T follicular helper cell (primary cell): ENCODE results near the gene MGAT4D.
"Not testable (repeated sequence)": the region's sequence is repeated elsewhere in the genome, so short reads cannot be mapped to it uniquely, and the experiment has no call there.

Experiments
- DNase-seq: peaks from one replicate; pipeline ENCODE4 v3.0.0-alpha.2; 2020; ENCODE audit warnings: low read depth
- total RNA-seq, 2 experiments: gene quantifications; one replicate each; lab custom pipeline; 2026; lab: John Stamatoyannopoulos, UW

The MGAT4D gene
- 0 reads per million in 2 experiments for total RNA-seq

GRCh38 chr4:140497747-140498636 is at the start of gene MGAT4D:
TSS of gene MGAT4D (minus strand) at chr4:140498293. CDS start at chr4:140498222, 71 bp downstream.
- no peak for DNase-seq

GRCh38 chr4:140533951-140534480 is 35.9 kb upstream of the MGAT4D start:
- DNase-seq, result no peak

GRCh38 chr4:140529434-140529833 is 31.3 kb upstream of the MGAT4D start:
- no peak for DNase-seq

GRCh38 chr4:140523857-140524742 is 26.0 kb upstream of the MGAT4D start, which contains the start of gene ELMOD2:
TSS of gene ELMOD2 (plus strand) at chr4:140524168. CDS start at chr4:140525429, 1,261 bp downstream.
- DNase-seq, result peak; percentile 96

GRCh38 chr4:140523370-140523856 is 25.3 kb upstream of the MGAT4D start:
- no peak for DNase-seq

- DNase-seq, result no peak
Observed at GRCh38 chr4:140515423-140515822, 17.3 kb upstream of the MGAT4D start.

- not testable (repeated sequence) for DNase-seq
Observed at GRCh38 chr4:140513765-140514164, 15.7 kb upstream of the MGAT4D start.

GRCh38 chr4:140504261-140504660 is 6.2 kb upstream of the MGAT4D start:
- DNase-seq, result no peak

- no peak for DNase-seq
Observed at GRCh38 chr4:140499391-140499790, 1.3 kb upstream of the MGAT4D start.

GRCh38 chr4:140497405-140497746 is 717 bp downstream of the MGAT4D start:
- DNase-seq, result no peak

GRCh38 chr4:140485939-140486338 is 12.2 kb downstream of the MGAT4D start:
- DNase-seq, result no peak

- no peak for DNase-seq
Observed at GRCh38 chr4:140483445-140483844, 14.6 kb downstream of the MGAT4D start.

GRCh38 chr4:140472156-140472555 is 25.9 kb downstream of the MGAT4D start:
- no peak for DNase-seq

- DNase-seq, result no peak
Observed at GRCh38 chr4:140469791-140470733, 28.0 kb downstream of the MGAT4D start.

- DNase-seq, result no peak
Observed at GRCh38 chr4:140466146-140466545, 31.9 kb downstream of the MGAT4D start.

GRCh38 chr4:140463614-140464013 is 34.5 kb downstream of the MGAT4D start:
- DNase-seq, result no peak

GRCh38 chr4:140463182-140463581 is 34.9 kb downstream of the MGAT4D start:
- no peak for DNase-seq

GRCh38 chr4:140450352-140450751 is 47.7 kb downstream of the MGAT4D start:
- DNase-seq, result no peak

- DNase-seq, result no peak
Observed at GRCh38 chr4:140448830-140449229, 49.3 kb downstream of the MGAT4D start.

GRCh38 chr4:140448162-140448561 is 49.9 kb downstream of the MGAT4D start:
- no peak for DNase-seq

GRCh38 chr4:140444347-140444746 is 53.7 kb downstream of the MGAT4D start:
- not testable (repeated sequence) for DNase-seq
